Renal cortex interstitium (tissue), 11 donors: Measurements from ENCODE around the gene MICAL3. TPM values are rescaled to one million over a fixed set of nuclear protein-coding genes. Genes with fewer than 3 reads are reported as not detected.
"Not testable (repeated sequence)": the region's sequence is repeated elsewhere in the genome, so short reads cannot be mapped to it uniquely, and the experiment has no call there.

Experiments
- DNase-seq, 11 donors: peaks; one replicate each; pipeline ENCODE4 v3.0.0-alpha.2; 2013; ENCODE audit warnings: low read depth in 9 of 11, low spot score in 4 of 11; ENCODE audit errors: extremely low read depth in 1 of 11
- polyA plus RNA-seq, 3 donors: library from polyadenylated mRNA; unstranded; fragments of 120-200 nt; gene quantifications; one replicate each; pipeline ENCODE4 v1.2.1, GENCODE V29; 2013; ENCODE audit not compliant: insufficient read length in 3 of 3

The MICAL3 gene
- polyA plus RNA-seq, 3 donors, result 30.9 to 40.3 (median 32.8) TPM

GRCh38 chr22:18062421-18062820, 38.1 kb upstream of the MICAL3 start:
- no peak for DNase-seq

GRCh38 chr22:18060646-18061620, 36.6 kb upstream of the MICAL3 start:
- peak in 3 of 11 donors; percentile 46 to 71 (median 49) for DNase-seq

GRCh38 chr22:18059991-18060390, 35.6 kb upstream of the MICAL3 start:
- DNase-seq, result no peak

- no peak for DNase-seq
Measured at GRCh38 chr22:18059473-18059872, 35.1 kb upstream of the MICAL3 start.

- DNase-seq, result no peak
Measured at GRCh38 chr22:18059094-18059417, 34.7 kb upstream of the MICAL3 start.

- no peak for DNase-seq
Measured at GRCh38 chr22:18058371-18059093, 34.2 kb upstream of the MICAL3 start.

- DNase-seq, result no peak
Measured at GRCh38 chr22:18057568-18058209, 33.3 kb upstream of the MICAL3 start.

- no peak for DNase-seq
Measured at GRCh38 chr22:18056807-18057474, 32.6 kb upstream of the MICAL3 start.

GRCh38 chr22:18056161-18056666, 31.9 kb upstream of the MICAL3 start:
- no peak for DNase-seq

- DNase-seq, result no peak
Measured at GRCh38 chr22:18055619-18056160, 31.3 kb upstream of the MICAL3 start.

- not testable (repeated sequence) for DNase-seq
Measured at GRCh38 chr22:18053216-18053946, 29.0 kb upstream of the MICAL3 start.

GRCh38 chr22:18051113-18051512, 26.8 kb upstream of the MICAL3 start:
- DNase-seq, result not testable (repeated sequence)

- no peak for DNase-seq
Measured at GRCh38 chr22:18050065-18050464, 25.7 kb upstream of the MICAL3 start.

- DNase-seq, result no peak
Measured at GRCh38 chr22:18048441-18048898, 24.1 kb upstream of the MICAL3 start.

- no peak for DNase-seq
Measured at GRCh38 chr22:18048041-18048440, 23.7 kb upstream of the MICAL3 start.

GRCh38 chr22:18045794-18046193, 21.4 kb upstream of the MICAL3 start:
- no peak for DNase-seq

GRCh38 chr22:18044548-18045271, 20.3 kb upstream of the MICAL3 start:
- no peak for DNase-seq
